Stimulated activated CD4-positive, alpha-beta T cell treated with anti-CD3 and anti-CD28 coated beads, TNF-alpha, amount 100 ng/mL, for 4 hours (primary cell): ENCODE results near the gene HEBP1.

Experiments
- DNase-seq, 3 experiments: peaks; one replicate each; pipeline ENCODE4 v3.0.0-alpha.2; 2020; ENCODE audit warnings: low read depth in 3 of 3

HEBP1 gene

GRCh38 chr12:12951504-12951903 is 48.6 kb downstream of the HEBP1 start:
- DNase-seq = no peak

- no peak for DNase-seq
These were observed 52.2 kb downstream of the HEBP1 start for GRCh38 chr12:12947902-12948301.

GRCh38 chr12:12946686-12947355 is 53.2 kb downstream of the HEBP1 start:
- DNase-seq = no peak

GRCh38 chr12:12945591-12945990 is 54.5 kb downstream of the HEBP1 start:
- DNase-seq = no peak

GRCh38 chr12:12943586-12944260 is 56.3 kb downstream of the HEBP1 start:
- DNase-seq = no peak

GRCh38 chr12:12941450-12942350 is 58.4 kb downstream of the HEBP1 start:
- no peak for DNase-seq

GRCh38 chr12:12939888-12940287 is 60.2 kb downstream of the HEBP1 start:
- no peak for DNase-seq

- DNase-seq = no peak
These were observed 61.5 kb downstream of the HEBP1 start for GRCh38 chr12:12938541-12938940.

GRCh38 chr12:12936983-12937491 is 63.0 kb downstream of the HEBP1 start:
- DNase-seq = no peak

GRCh38 chr12:12934556-12934955 is 65.5 kb downstream of the HEBP1 start:
- no peak for DNase-seq

GRCh38 chr12:12933742-12934141 is 66.3 kb downstream of the HEBP1 start:
- no peak for DNase-seq

- no peak for DNase-seq
These were observed 69.3 kb downstream of the HEBP1 start for GRCh38 chr12:12930633-12931219.

GRCh38 chr12:12929696-12930095 is 70.4 kb downstream of the HEBP1 start:
- DNase-seq = no peak

- DNase-seq = peak in 2 of 3 experiments; percentile 5 to 33
These were observed 72.6 kb downstream of the HEBP1 start for GRCh38 chr12:12927211-12928079.

- DNase-seq = no peak
These were observed 73.4 kb downstream of the HEBP1 start for GRCh38 chr12:12926571-12927071.

GRCh38 chr12:12925388-12925787 is 74.7 kb downstream of the HEBP1 start:
- no peak for DNase-seq
